ENCODE results near the gene DTYMK. TPM values are rescaled to one million over a fixed set of nuclear protein-coding genes. Genes with fewer than 3 reads are reported as not detected.

The DTYMK gene
- total RNA-seq, 1 experiment from 2014 or later, result 88.1 TPM

DNA sequence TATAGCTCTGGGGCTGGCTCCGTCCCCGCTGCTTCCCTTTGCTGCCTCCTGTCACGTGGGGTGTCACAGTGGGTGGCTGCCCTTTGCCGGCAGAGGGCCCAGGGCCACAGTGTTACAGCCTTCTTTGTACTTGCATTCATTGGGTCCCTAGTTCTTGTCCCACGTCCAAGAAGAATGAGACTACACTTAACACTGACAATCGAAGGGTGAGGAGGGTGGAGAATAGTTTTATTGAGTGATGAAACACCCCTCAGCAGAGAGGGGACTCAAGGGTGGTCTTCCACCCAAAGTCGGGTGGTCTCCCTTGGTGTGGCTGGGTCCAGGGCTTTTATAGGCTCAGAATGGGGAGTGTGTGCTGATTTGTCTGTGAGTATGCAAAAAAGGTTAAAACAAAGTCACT is 47.2 kb downstream of the DTYMK start (continued):
- TF ChIP-seq IRF2 (CRISPR knock-in tag; IDR thresholded peaks at IDR 0.05; ENCODE audit: borderline replicate concordance, low read depth), result no peak

DNA sequence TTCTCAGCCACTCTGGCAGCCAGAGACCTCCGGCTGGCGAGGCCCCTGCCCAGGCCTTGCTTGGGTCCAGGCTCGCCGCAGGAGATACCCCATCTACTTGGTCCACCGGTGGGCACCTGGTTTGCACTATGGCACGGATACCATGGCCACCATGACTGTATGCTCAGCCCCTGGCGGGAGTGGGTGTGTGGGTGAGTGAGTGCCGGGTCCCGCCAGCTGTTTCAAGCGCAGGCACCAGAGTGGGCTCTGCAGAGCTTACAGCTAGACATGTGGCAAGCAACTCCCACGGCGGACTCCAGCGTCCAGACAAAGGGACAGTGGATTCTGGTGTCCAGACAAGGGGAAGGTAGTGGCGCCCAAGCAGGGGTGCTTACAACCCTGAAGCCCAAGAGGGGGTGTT is 47.7 kb downstream of the DTYMK start:
- POLR2A ChIA-PET, result no interaction called here

GRCh38 chr2:241637795-241638660 is 48.6 kb downstream of the DTYMK start:
- ATAC-seq (peak; percentile 6; the same call in 1 of the 2 replicates), DNase-seq (ENCODE audit: low spot score) (no peak)
- ChIA-PET POLR2A (no interaction called here), CTCF (interaction anchor here (0.6 to 1.8 kb wide), 2 partner anchors 22 to 28 kb away, joined by 3 to 5 read pairs; no protein-coding TSS in a partner anchor)
- Mint-ChIP-seq H3K27ac (peak overlapping the region; percentile 86), H3K36me3 (peaks cover 28% of the 10 kb centered on the region), H3K4me3 (peak overlapping the region; percentile 86), H3K9me3 (peaks cover 11% of the 10 kb centered on the region), H3K4me1 (peaks cover 33% of the 10 kb centered on the region), H3K27me3 (ENCODE audit: low read depth) (no peaks in the 10 kb centered on the region)
- TF ChIP-seq ATF1 (CRISPR knock-in tag; IDR thresholded peaks at IDR 0.05) (no peak), NFYB (CRISPR knock-in tag; conservative IDR thresholded peaks at IDR 0.05; ENCODE audit: low read depth) (peak; percentile 3; the same call in 1 of the 2 replicates), PREB (CRISPR knock-in tag; IDR thresholded peaks at IDR 0.05; ENCODE audit: borderline replicate concordance) (no peak), FOXP1 (CRISPR knock-in tag; IDR thresholded peaks at IDR 0.05; ENCODE audit: borderline replicate concordance) (no peak)
- TF ChIP-seq, protein P1, sequence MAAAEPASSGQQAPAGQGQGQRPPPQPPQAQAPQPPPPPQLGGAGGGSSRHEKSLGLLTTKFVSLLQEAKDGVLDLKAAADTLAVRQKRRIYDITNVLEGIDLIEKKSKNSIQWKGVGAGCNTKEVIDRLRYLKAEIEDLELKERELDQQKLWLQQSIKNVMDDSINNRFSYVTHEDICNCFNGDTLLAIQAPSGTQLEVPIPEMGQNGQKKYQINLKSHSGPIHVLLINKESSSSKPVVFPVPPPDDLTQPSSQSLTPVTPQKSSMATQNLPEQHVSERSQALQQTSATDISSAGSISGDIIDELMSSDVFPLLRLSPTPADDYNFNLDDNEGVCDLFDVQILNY (CRISPR knock-in tag; IDR thresholded peaks at IDR 0.05), result 0 out of 2 replicates have a peak, but pooled peaks have one; percentile 8

More for the DNA sequence above, 47.7 kb downstream of the DTYMK start:
- no peak for DNase-seq (ENCODE audit: low spot score)
- Mint-ChIP-seq H3K4me1 (peaks cover 33% of the 10 kb centered on the region), H3K36me3 (peaks cover 22% of the 10 kb centered on the region), H3K27me3 (ENCODE audit: low read depth) (no peaks in the 10 kb centered on the region), H3K4me3 (peak overlapping the region; percentile 86), H3K9me3 (peaks cover 11% of the 10 kb centered on the region), H3K27ac (peak overlapping the region; percentile 86; the same call in 1 of the 2 replicates)
- TF ChIP-seq, protein P2, sequence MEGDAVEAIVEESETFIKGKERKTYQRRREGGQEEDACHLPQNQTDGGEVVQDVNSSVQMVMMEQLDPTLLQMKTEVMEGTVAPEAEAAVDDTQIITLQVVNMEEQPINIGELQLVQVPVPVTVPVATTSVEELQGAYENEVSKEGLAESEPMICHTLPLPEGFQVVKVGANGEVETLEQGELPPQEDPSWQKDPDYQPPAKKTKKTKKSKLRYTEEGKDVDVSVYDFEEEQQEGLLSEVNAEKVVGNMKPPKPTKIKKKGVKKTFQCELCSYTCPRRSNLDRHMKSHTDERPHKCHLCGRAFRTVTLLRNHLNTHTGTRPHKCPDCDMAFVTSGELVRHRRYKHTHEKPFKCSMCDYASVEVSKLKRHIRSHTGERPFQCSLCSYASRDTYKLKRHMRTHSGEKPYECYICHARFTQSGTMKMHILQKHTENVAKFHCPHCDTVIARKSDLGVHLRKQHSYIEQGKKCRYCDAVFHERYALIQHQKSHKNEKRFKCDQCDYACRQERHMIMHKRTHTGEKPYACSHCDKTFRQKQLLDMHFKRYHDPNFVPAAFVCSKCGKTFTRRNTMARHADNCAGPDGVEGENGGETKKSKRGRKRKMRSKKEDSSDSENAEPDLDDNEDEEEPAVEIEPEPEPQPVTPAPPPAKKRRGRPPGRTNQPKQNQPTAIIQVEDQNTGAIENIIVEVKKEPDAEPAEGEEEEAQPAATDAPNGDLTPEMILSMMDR (IDR thresholded peaks at IDR 0.05), result no peak
- TF ChIP-seq ZNF671 (CRISPR knock-in tag; IDR thresholded peaks at IDR 0.05), result no peak
- TF ChIP-seq JUN (CRISPR knock-in tag; IDR thresholded peaks at IDR 0.05), result no peak
- no peak for TF ChIP-seq ATF3 (CRISPR knock-in tag; conservative IDR thresholded peaks at IDR 0.05)
- CTCF ChIA-PET, result no interaction called here
- no peak for ATAC-seq

- H3K27me3 Mint-ChIP-seq (ENCODE audit: low read depth), result no peaks in the 10 kb centered on the region
- H3K36me3 Mint-ChIP-seq, result peaks cover 33% of the 10 kb centered on the region
- peak; percentile 80 for DNase-seq (ENCODE audit: low spot score)
- peak within 1 kb of the TSS; percentile 86 for H3K27ac Mint-ChIP-seq
- peaks cover 32% of the 10 kb centered on the region for H3K4me1 Mint-ChIP-seq
- peak; percentile 68 for ATAC-seq
- peaks cover 11% of the 10 kb centered on the region for H3K9me3 Mint-ChIP-seq
- peak within 1 kb of the TSS; percentile 86 for H3K4me3 Mint-ChIP-seq
- ChIA-PET POLR2A (no interaction called here), CTCF (interaction anchor here (0.6 to 1.8 kb wide), 2 partner anchors 22 to 27 kb away, joined by 3 to 5 read pairs; no protein-coding TSS in a partner anchor)
- TF ChIP-seq ZBTB21 (CRISPR knock-in tag; IDR thresholded peaks at IDR 0.05; ENCODE audit: borderline replicate concordance) (no peak), ZNF396 (CRISPR knock-in tag; IDR thresholded peaks at IDR 0.05; ENCODE audit: borderline replicate concordance) (no peak), ZNF416 (CRISPR knock-in tag; IDR thresholded peaks at IDR 0.05) (no peak), ZNF423 (CRISPR knock-in tag; IDR thresholded peaks at IDR 0.05) (peak; percentile 89), ZMAT4 (CRISPR knock-in tag; IDR thresholded peaks at IDR 0.05) (no peak), USF1 (CRISPR knock-in tag; IDR thresholded peaks at IDR 0.05) (no peak)
- TF ChIP-seq, protein P2 (IDR thresholded peaks at IDR 0.05), result no peak
Measured at GRCh38 chr2:241637018-241637794, 49.4 kb downstream of the DTYMK start, which contains the start of the genes ATG4B and THAP4. Gene ATG4B, plus strand, starts transcription at chr2:241637693. Its CDS starts 22 bp downstream, at chr2:241637715. Gene THAP4, minus strand, starts transcription at chr2:241637158. Its CDS starts 141 bp downstream, at chr2:241637017.
